Activated CD4-positive, alpha-beta memory T cell treated with anti-CD3 and anti-CD28 coated beads, Interleukin-2, amount 10 ng/mL, durations not matched to agents 7 days and 5 days (primary cell): ENCODE measurements around the gene PITPNC1. TPM values are rescaled to one million over a fixed set of nuclear protein-coding genes. Genes with fewer than 3 reads are reported as not detected.
"Not testable (repeated sequence)": the region's sequence is repeated elsewhere in the genome, so short reads cannot be mapped to it uniquely, and the experiment has no call there.

Source experiments
- CTCF ChIA-PET: fragments of 350-600 bp; sonication (Branson Sonifier 250); formaldehyde crosslinking; loops from one replicate; lab custom pipeline; 2021; ENCODE audit warnings: antibody characterized with exemption, inconsistent platforms; lab: Charles Lee
- POLR2A ChIA-PET: fragments of 350-600 bp; sonication (Branson Sonifier 250); formaldehyde crosslinking; loops from one replicate; lab custom pipeline; 2021; ENCODE audit warnings: antibody characterized with exemption; lab: Charles Lee
- DNase-seq: peaks from one replicate; pipeline ENCODE4 v3.0.0-alpha.2; 2020
- H3K27ac Mint-ChIP-seq: one replicate; pipeline ENCODE4 v1.8.0; 2021; ENCODE audit warnings: mild to moderate bottlenecking, mixed read lengths
- H3K27me3 Mint-ChIP-seq: one replicate; pipeline ENCODE4 v1.8.0; 2021; ENCODE audit warnings: mixed read lengths
- H3K36me3 Mint-ChIP-seq: one replicate; pipeline ENCODE4 v1.8.0; 2021; ENCODE audit warnings: low read depth, mixed read lengths
- H3K4me1 Mint-ChIP-seq: one replicate; pipeline ENCODE4 v1.8.0; 2021; ENCODE audit warnings: mixed read lengths
- H3K4me3 Mint-ChIP-seq: one replicate; pipeline ENCODE4 v1.8.0; 2021; ENCODE audit warnings: mild to moderate bottlenecking, mixed read lengths
- H3K9me3 Mint-ChIP-seq: one replicate; pipeline ENCODE4 v1.8.0; 2021; ENCODE audit warnings: mixed read lengths
- total RNA-seq, 2 experiments: library from RNA; stranded (reverse); gene quantifications; one replicate each; pipeline ENCODE4 v1.2.3, GENCODE V29; 2021

The PITPNC1 gene
- total RNA-seq, 2 experiments from 2014 or later, result 29.1 to 31.1 TPM

- no peak overlapping the region for H3K4me3 Mint-ChIP-seq
- POLR2A ChIA-PET, result interaction anchor here (1.0 to 6.4 kb wide), 6 partner anchors 10 to 342 kb away, joined by 3 to 86 read pairs (median 12); partner anchors contain the start of gene PSMD12
Observed at GRCh38 chr17:67375054-67375427, 2.0 kb upstream of the PITPNC1 start.

GRCh38 chr17:67375716-67376115 lies 1.4 kb upstream of the PITPNC1 start:
- POLR2A ChIA-PET, result interaction anchor here (0.8 to 6.4 kb wide), 8 partner anchors 11 to 341 kb away, joined by 3 to 86 read pairs (median 4); partner anchors contain the start of gene PSMD12
- Mint-ChIP-seq H3K9me3 (no peaks in the 10 kb centered on the region), H3K27ac (no peak overlapping the region), H3K36me3 (peaks cover 8% of the 10 kb centered on the region), H3K27me3 (peaks cover 6% of the 10 kb centered on the region), H3K4me1 (peaks cover 33% of the 10 kb centered on the region), H3K4me3 (no peak overlapping the region)
- no peak for DNase-seq
- CTCF ChIA-PET, result interaction anchor here (0.6 to 7.8 kb wide), 25 partner anchors 10 to 496 kb away, joined by 3 to 74 read pairs (median 6); partner anchors contain the start of genes NOL11 and PSMD12

More at GRCh38 chr17:67375054-67375427, 2.0 kb upstream of the PITPNC1 start:
- no peak for DNase-seq
- H3K9me3 Mint-ChIP-seq, result no peaks in the 10 kb centered on the region
- CTCF ChIA-PET, result interaction anchor here (0.7 to 7.8 kb wide), 23 partner anchors 10 to 342 kb away, joined by 3 to 74 read pairs (median 6); partner anchors contain the start of genes NOL11 and PSMD12
- H3K27ac Mint-ChIP-seq, result no peak overlapping the region
- peaks cover 8% of the 10 kb centered on the region for H3K36me3 Mint-ChIP-seq
- peaks cover 8% of the 10 kb centered on the region for H3K27me3 Mint-ChIP-seq
- H3K4me1 Mint-ChIP-seq, result peaks cover 33% of the 10 kb centered on the region

GRCh38 chr17:67376415-67376736 lies 705 bp upstream of the PITPNC1 start:
- Mint-ChIP-seq H3K27ac (peak overlapping the region; percentile 78), H3K4me1 (peaks cover 33% of the 10 kb centered on the region), H3K27me3 (peaks cover 6% of the 10 kb centered on the region), H3K9me3 (no peaks in the 10 kb centered on the region), H3K4me3 (peak overlapping the region; percentile 82), H3K36me3 (peaks cover 8% of the 10 kb centered on the region)
- CTCF ChIA-PET, result interaction anchor here (0.6 to 7.8 kb wide), 21 partner anchors 11 to 633 kb away, joined by 3 to 74 read pairs (median 7); partner anchors contain the start of genes NOL11 and PSMD12
- no peak for DNase-seq
- POLR2A ChIA-PET, result interaction anchor here (0.8 to 6.4 kb wide), 7 partner anchors 12 to 227 kb away, joined by 3 to 86 read pairs (median 5); partner anchors contain the start of gene PSMD12

- DNase-seq, result peak; percentile 55
- ChIA-PET POLR2A (interaction anchor here (0.6 to 6.4 kb wide), 24 partner anchors 9 to 908 kb away, joined by 3 to 86 read pairs (median 6); partner anchors contain the start of genes NOL11 and PSMD12), CTCF (interaction anchor here (0.6 to 7.8 kb wide), 16 partner anchors 10 to 305 kb away, joined by 3 to 138 read pairs (median 7); partner anchors contain the start of gene PSMD12)
- peaks cover 8% of the 10 kb centered on the region for H3K36me3 Mint-ChIP-seq
- peaks cover 37% of the 10 kb centered on the region for H3K4me1 Mint-ChIP-seq
- peak overlapping the region; percentile 78 for H3K27ac Mint-ChIP-seq
- peaks cover 6% of the 10 kb centered on the region for H3K27me3 Mint-ChIP-seq
- H3K4me3 Mint-ChIP-seq, result peak overlapping the region; percentile 86
- no peaks in the 10 kb centered on the region for H3K9me3 Mint-ChIP-seq
Observed at GRCh38 chr17:67377488-67378453, 690 bp downstream of the PITPNC1 start.

GRCh38 chr17:67378454-67379250 lies 1.6 kb downstream of the PITPNC1 start:
- Mint-ChIP-seq H3K27ac (peak overlapping the region; percentile 75), H3K4me1 (peaks cover 37% of the 10 kb centered on the region), H3K36me3 (peaks cover 8% of the 10 kb centered on the region), H3K27me3 (peaks cover 6% of the 10 kb centered on the region), H3K9me3 (no peaks in the 10 kb centered on the region), H3K4me3 (peak overlapping the region; percentile 86)
- DNase-seq, result peak; percentile 81
- POLR2A ChIA-PET, result interaction anchor here (0.9 to 6.4 kb wide), 20 partner anchors 10 to 339 kb away, joined by 3 to 86 read pairs (median 8); partner anchors contain the start of genes NOL11 and PSMD12
- CTCF ChIA-PET, result interaction anchor here (0.6 to 7.8 kb wide), 29 partner anchors 9 to 339 kb away, joined by 3 to 138 read pairs (median 4); partner anchors contain the start of genes NOL11 and PSMD12

GRCh38 chr17:67379251-67379630 lies 2.2 kb downstream of the PITPNC1 start:
- Mint-ChIP-seq H3K9me3 (no peaks in the 10 kb centered on the region), H3K4me3 (peak overlapping the region; percentile 86), H3K4me1 (peaks cover 37% of the 10 kb centered on the region), H3K36me3 (peaks cover 8% of the 10 kb centered on the region), H3K27me3 (peaks cover 6% of the 10 kb centered on the region), H3K27ac (peak overlapping the region; percentile 75)
- CTCF ChIA-PET, result interaction anchor here (0.7 to 7.8 kb wide), 21 partner anchors 8 to 338 kb away, joined by 3 to 138 read pairs (median 5); partner anchors contain the start of genes NOL11 and PSMD12
- POLR2A ChIA-PET, result interaction anchor here (1.2 to 6.4 kb wide), 12 partner anchors 11 to 339 kb away, joined by 4 to 86 read pairs (median 13); partner anchors contain the start of genes NOL11 and PSMD12
- no peak for DNase-seq

GRCh38 chr17:67381929-67382257 lies 4.8 kb downstream of the PITPNC1 start:
- Mint-ChIP-seq H3K27ac (no peak overlapping the region), H3K36me3 (peaks cover 8% of the 10 kb centered on the region), H3K27me3 (no peaks in the 10 kb centered on the region), H3K4me3 (no peak overlapping the region), H3K9me3 (no peaks in the 10 kb centered on the region), H3K4me1 (peaks cover 21% of the 10 kb centered on the region)
- CTCF ChIA-PET, result interaction anchor here (6.3 kb wide), 1 partner anchor 94 kb away, joined by 138 read pairs; no protein-coding TSS in a partner anchor
- DNase-seq, result no peak
- POLR2A ChIA-PET, result interaction anchor here (0.9 to 1.8 kb wide), 3 partner anchors 24 to 71 kb away, joined by 3 to 7 read pairs (median 4); no protein-coding TSS in a partner anchor

- H3K9me3 Mint-ChIP-seq, result no peaks in the 10 kb centered on the region
- no peak for DNase-seq
- H3K36me3 Mint-ChIP-seq, result no peaks in the 10 kb centered on the region
- no peaks in the 10 kb centered on the region for H3K27me3 Mint-ChIP-seq
- no peak overlapping the region for H3K4me3 Mint-ChIP-seq
- POLR2A ChIA-PET, result interaction anchor here (1.0 to 1.4 kb wide), 2 partner anchors 20 to 56 kb away, joined by 3 read pairs; no protein-coding TSS in a partner anchor
- H3K27ac Mint-ChIP-seq, result no peak overlapping the region
- peaks cover 31% of the 10 kb centered on the region for H3K4me1 Mint-ChIP-seq
- CTCF ChIA-PET, result interaction anchor here (3.3 to 7.3 kb wide), 3 partner anchors 8 to 90 kb away, joined by 20 to 140 read pairs (median 46); partner anchors contain the start of gene PITPNC1
Observed at GRCh38 chr17:67385122-67385988, 8.3 kb downstream of the PITPNC1 start.

GRCh38 chr17:67386965-67387551 lies 10.0 kb downstream of the PITPNC1 start:
- Mint-ChIP-seq H3K27me3 (no peaks in the 10 kb centered on the region), H3K9me3 (no peaks in the 10 kb centered on the region), H3K36me3 (no peaks in the 10 kb centered on the region), H3K4me1 (peaks cover 42% of the 10 kb centered on the region), H3K4me3 (no peak overlapping the region), H3K27ac (no peak overlapping the region)
- peak; percentile 70 for DNase-seq
- POLR2A ChIA-PET, result interaction anchor here (1.0 to 2.5 kb wide), 3 partner anchors 48 to 88 kb away, joined by 3 to 13 read pairs (median 4); no protein-coding TSS in a partner anchor
- CTCF ChIA-PET, result interaction anchor here (0.6 to 7.3 kb wide), 13 partner anchors 10 to 305 kb away, joined by 3 to 140 read pairs (median 4); partner anchors contain the start of gene PITPNC1

GRCh38 chr17:67388536-67388935 lies 11.5 kb downstream of the PITPNC1 start:
- peaks cover 45% of the 10 kb centered on the region for H3K4me1 Mint-ChIP-seq
- ChIA-PET POLR2A (interaction anchor here (1.3 to 3.2 kb wide), 5 partner anchors 10 to 87 kb away, joined by 6 to 29 read pairs (median 13); partner anchors contain the start of gene PITPNC1), CTCF (interaction anchor here (0.6 to 7.3 kb wide), 8 partner anchors 10 to 87 kb away, joined by 3 to 140 read pairs (median 4); partner anchors contain the start of gene PITPNC1)
- not testable (repeated sequence) for H3K4me3 Mint-ChIP-seq, H3K9me3 Mint-ChIP-seq, H3K36me3 Mint-ChIP-seq, H3K27ac Mint-ChIP-seq, H3K27me3 Mint-ChIP-seq, DNase-seq
